Spleen (tissue), 11 donors: Measurements from ENCODE around the gene VTI1A. TPM values are rescaled to one million over a fixed set of nuclear protein-coding genes. Genes with fewer than 3 reads are reported as not detected.

Experiments used
- DNase-seq: peaks from one replicate; pipeline ENCODE4 v3.0.0-alpha.2; 2020
- H3K27ac ChIP-seq, 8 donors: fragments of 200-600 bp; sonication (generic) in 7 of 8; 1 replicate in 4 of 8; 2 replicates in 4 of 8; pipeline versions ENCODE4 v1.5.0 to v1.8.0; 2016 to 2021; ENCODE audit warnings: inconsistent platforms in 4 of 8, mild to moderate bottlenecking in 4 of 8, moderate library complexity in 1 of 8
- H3K27me3 ChIP-seq, 7 donors: fragments of 200-600 bp; sonication (generic) in 6 of 7; replicated peaks in 1 of 7; 1 replicate in 4 of 7; 2 replicates in 3 of 7; pipeline versions ENCODE4 v1.5.0 to v1.8.0; 2016 to 2021; ENCODE audit warnings: inconsistent platforms in 3 of 7, mild to moderate bottlenecking in 1 of 7
- H3K36me3 ChIP-seq, 6 donors: fragments of 200-600 bp; sonication (generic) in 5 of 6; 1 replicate in 4 of 6; 2 replicates in 2 of 6; pipeline versions ENCODE4 v1.5.0 to v1.8.0; 2016 to 2021; ENCODE audit warnings: inconsistent platforms in 2 of 6
- H3K4me1 ChIP-seq, 6 donors: fragments of 200-600 bp; sonication (generic) in 5 of 6; 1 replicate in 3 of 6; 2 replicates in 3 of 6; pipeline versions ENCODE4 v1.5.0 to v1.8.0; 2016 to 2021; ENCODE audit warnings: inconsistent platforms in 3 of 6
- H3K4me3 ChIP-seq, 8 donors: fragments of 200-600 bp; sonication (generic) in 7 of 8; 1 replicate in 4 of 8; 2 replicates in 4 of 8; pipeline versions ENCODE4 v1.5.0 to v1.8.0; 2016 to 2021; ENCODE audit warnings: inconsistent platforms in 4 of 8, mild to moderate bottlenecking in 4 of 8, moderate library complexity in 2 of 8
- H3K9me3 ChIP-seq, 8 donors: fragments of 200-600 bp; sonication (generic) in 7 of 8; 1 replicate in 4 of 8; 2 replicates in 4 of 8; pipeline versions ENCODE4 v1.5.0 to v1.8.0; 2016 to 2021; ENCODE audit warnings: inconsistent platforms in 4 of 8
- CTCF ChIP-seq, 11 experiments: fragments of 200-600 bp in 7 of 11; fragments of 450-650 bp in 4 of 11; sonication (generic) in 4 of 11; IDR thresholded peaks in 8 of 11; conservative IDR thresholded peaks in 3 of 11; 1 replicate in 7 of 11; 2 replicates in 4 of 11; pipeline versions ENCODE4 v1.4.0 to v1.8.0; 2016 to 2021; ENCODE audit warnings: antibody characterized with exemption in 11 of 11, inconsistent platforms in 4 of 11, mild to moderate bottlenecking in 1 of 11
- POLR2A ChIP-seq, 3 donors: fragments of 450-650 bp; IDR thresholded peaks; one replicate each; pipeline ENCODE4 v1.5.1; 2017; ENCODE audit warnings: antibody characterized with exemption in 3 of 3, mild to moderate bottlenecking in 1 of 3
- POLR2AphosphoS5 ChIP-seq, 3 donors: sonication (generic); formaldehyde crosslinking; IDR thresholded peaks; one replicate each; pipeline ENCODE4 v1.5.1; 2017; ENCODE audit warnings: antibody characterized with exemption in 3 of 3
- WGBS, 5 donors: extraction: QIAGEN DNeasy Blood & Tissue Kit in 3 of 5; methylation state at CpG; one replicate each; pipeline versions ENCODE4 v1.1.5 to v1.1.7; 2013 to 2018; 5-methylcytosine and 5-hydroxymethylcytosine counted together
- intact Hi-C: fragments of 100-400 bp; cut with DNase I; formaldehyde crosslinking; loops from one replicate; pipeline ENCODE4 v1.15.0; 2023; ENCODE audit warnings: low total_unique reads
- polyA plus RNA-seq, 3 donors: library from polyadenylated mRNA; stranded (reverse); fragments of 200-250 nt; gene quantifications; one replicate each; pipeline ENCODE4 v1.2.1, GENCODE V29; 2013
- total RNA-seq, 7 donors: library from RNA; depleted of rRNA in 3 of 7; stranded (reverse); fragments of >200 nt in 3 of 7; fragmentation: NEBNext Ultra II Directional in 4 of 7; extraction: Animal tissue kit (Norgen Biotek cat#: 25700) in 4 of 7; gene quantifications; one replicate each; pipeline versions ENCODE4 v1.1.0 to v1.2.1, GENCODE V29; 2016 to 2021
- donor health status: healthy with polysubstance abuse.
- donor health status: DM: no; HTN: no; CAD: no; lungs with moderate emphysema.
- donor health status: DM: no; HTN: no; CAD: no.
- donor health status: Bipolar disorder and iron deficiency.
- donor health status: healthy.
- donor health status: DM: no; HTN: no; CAD: no.
- donor health status: DM: yes; HTN: yes; CAD: no.

Gene VTI1A
- total and polyA plus RNA-seq, 10 donors: 7.8 to 129 (median 56.2) TPM

GRCh38 chr10:112447620-112447928 lies 559 bp downstream of the VTI1A start:
- peaks cover 0 to 50% (median 19%) of the 10 kb centered on the region in 6 donors for H3K36me3 ChIP-seq
- DNase-seq: no peak
- TF ChIP-seq CTCF (IDR thresholded peaks at IDR 0.05 in 8 of 11, conservative IDR thresholded peaks at IDR 0.05 in 3 of 11): no peak
- TF ChIP-seq POLR2AphosphoS5 (IDR thresholded peaks at IDR 0.05): no peak
- no peak for TF ChIP-seq POLR2A (IDR thresholded peaks at IDR 0.05)
- WGBS, 5 donors: 3 to 8% (median 5%) methylated on average over 10 of the region's 10 CpGs
- no peaks in the 10 kb centered on the region for H3K27me3 ChIP-seq
- intact Hi-C loops: loop anchor here (10.0 kb wide), 1 partner anchor 263 kb away; the partner anchor contains the start of gene GPAM
- H3K4me3 ChIP-seq: peak overlapping the region; percentile 65 to 98 (median 91)
- peak overlapping the region; percentile 85 to 94 (median 90) for H3K27ac ChIP-seq
- peaks cover 24 to 87% (median 52%) of the 10 kb centered on the region in 6 donors for H3K4me1 ChIP-seq
- no peaks in the 10 kb centered on the region for H3K9me3 ChIP-seq

GRCh38 chr10:112448888-112449287 lies 1.9 kb downstream of the VTI1A start:
- H3K4me1 ChIP-seq: peaks cover 24 to 74% (median 48%) of the 10 kb centered on the region in 6 donors
- DNase-seq: no peak
- WGBS, 5 donors: 55 to 86% (median 73%) methylated on average over 4 of the region's 4 CpGs
- intact Hi-C loops: loop anchor here (10.0 kb wide), 1 partner anchor 264 kb away; the partner anchor contains the start of gene GPAM
- no peaks in the 10 kb centered on the region for H3K9me3 ChIP-seq
- no peak overlapping the region for H3K27ac ChIP-seq
- no peaks in the 10 kb centered on the region for H3K27me3 ChIP-seq
- H3K4me3 ChIP-seq: peak overlapping the region in 1 of 8 donors; percentile 93
- H3K36me3 ChIP-seq: peaks cover 0 to 37% (median 11%) of the 10 kb centered on the region in 6 donors
- no peak for TF ChIP-seq POLR2A (IDR thresholded peaks at IDR 0.05)
- TF ChIP-seq CTCF (IDR thresholded peaks at IDR 0.05 in 8 of 11, conservative IDR thresholded peaks at IDR 0.05 in 3 of 11): no peak
- TF ChIP-seq POLR2AphosphoS5 (IDR thresholded peaks at IDR 0.05): no peak

GRCh38 chr10:112454910-112455779 lies 8.1 kb downstream of the VTI1A start:
- WGBS, 5 donors: 78 to 90% (median 83%) methylated on average over 2 to 3 of the region's 3 CpGs

More at GRCh38 chr10:112454910-112455779, 8.1 kb downstream of the VTI1A start:
- Histone ChIP-seq H3K4me3 (no peak overlapping the region), H3K36me3 (peaks cover 0 to 20% (median 0%) of the 10 kb centered on the region in 6 donors), H3K4me1 (peaks cover 0 to 20% (median 0%) of the 10 kb centered on the region in 6 donors), H3K9me3 (no peaks in the 10 kb centered on the region), H3K27me3 (no peaks in the 10 kb centered on the region), H3K27ac (no peak overlapping the region)
- intact Hi-C loops: no loop called here
- no peak for DNase-seq
- TF ChIP-seq POLR2AphosphoS5 (IDR thresholded peaks at IDR 0.05) (no peak), POLR2A (IDR thresholded peaks at IDR 0.05) (no peak), CTCF (IDR thresholded peaks at IDR 0.05 in 8 of 11, conservative IDR thresholded peaks at IDR 0.05 in 3 of 11) (no peak)
